Measurements from ENCODE around the gene EFCC1. TPM values are rescaled to one million over a fixed set of nuclear protein-coding genes. Genes with fewer than 3 reads are reported as not detected.

Gene EFCC1
- total RNA-seq, 2 experiments from 2014 or later: 0.16 to 0.38 TPM

DNA sequence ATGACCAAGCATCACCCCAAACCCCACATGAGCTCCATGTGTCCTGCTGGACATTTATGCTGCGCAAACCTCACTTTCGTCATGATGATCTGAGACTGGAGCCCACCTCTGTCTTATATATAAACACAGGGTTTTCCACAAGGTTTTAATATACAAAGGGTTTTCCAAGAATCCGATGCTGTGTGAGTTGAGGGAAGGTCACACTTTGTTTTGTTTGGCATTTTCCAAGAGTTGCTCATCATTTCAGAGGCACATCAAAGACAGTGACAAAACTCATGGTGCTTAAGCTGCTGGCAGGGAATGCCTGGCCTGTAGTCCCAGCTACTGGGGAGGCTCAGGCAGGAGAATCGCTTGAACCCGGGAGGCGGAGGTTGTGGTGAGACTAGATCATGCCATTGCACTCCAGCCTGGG, 20.0 kb downstream of the EFCC1 start:
- no peak overlapping the region for H3K27ac Mint-ChIP-seq
- H3K27me3 Mint-ChIP-seq: no peaks in the 10 kb centered on the region
- no peak for DNase-seq
- ChIA-PET POLR2A (interaction anchor here (0.6 to 1.6 kb wide), 4 partner anchors 8 to 193 kb away, joined by 3 to 5 read pairs (median 3); no protein-coding TSS in a partner anchor), CTCF (interaction anchor here (1.3 to 8.6 kb wide), 3 partner anchors 15 to 224 kb away, joined by 3 to 66 read pairs (median 15); no protein-coding TSS in a partner anchor)
- TF ChIP-seq, protein P1, sequence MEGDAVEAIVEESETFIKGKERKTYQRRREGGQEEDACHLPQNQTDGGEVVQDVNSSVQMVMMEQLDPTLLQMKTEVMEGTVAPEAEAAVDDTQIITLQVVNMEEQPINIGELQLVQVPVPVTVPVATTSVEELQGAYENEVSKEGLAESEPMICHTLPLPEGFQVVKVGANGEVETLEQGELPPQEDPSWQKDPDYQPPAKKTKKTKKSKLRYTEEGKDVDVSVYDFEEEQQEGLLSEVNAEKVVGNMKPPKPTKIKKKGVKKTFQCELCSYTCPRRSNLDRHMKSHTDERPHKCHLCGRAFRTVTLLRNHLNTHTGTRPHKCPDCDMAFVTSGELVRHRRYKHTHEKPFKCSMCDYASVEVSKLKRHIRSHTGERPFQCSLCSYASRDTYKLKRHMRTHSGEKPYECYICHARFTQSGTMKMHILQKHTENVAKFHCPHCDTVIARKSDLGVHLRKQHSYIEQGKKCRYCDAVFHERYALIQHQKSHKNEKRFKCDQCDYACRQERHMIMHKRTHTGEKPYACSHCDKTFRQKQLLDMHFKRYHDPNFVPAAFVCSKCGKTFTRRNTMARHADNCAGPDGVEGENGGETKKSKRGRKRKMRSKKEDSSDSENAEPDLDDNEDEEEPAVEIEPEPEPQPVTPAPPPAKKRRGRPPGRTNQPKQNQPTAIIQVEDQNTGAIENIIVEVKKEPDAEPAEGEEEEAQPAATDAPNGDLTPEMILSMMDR (IDR thresholded peaks at IDR 0.05): no peak
- no peak for ATAC-seq
- H3K36me3 Mint-ChIP-seq (ENCODE audit: low read depth): no peaks in the 10 kb centered on the region
- no peak overlapping the region for H3K4me3 Mint-ChIP-seq
- H3K4me1 Mint-ChIP-seq (ENCODE audit: low read depth): peaks cover 33% of the 10 kb centered on the region
- intact Hi-C loops (cut with micrococcal nuclease): no loop called here
- no peaks in the 10 kb centered on the region for H3K9me3 Mint-ChIP-seq

DNA sequence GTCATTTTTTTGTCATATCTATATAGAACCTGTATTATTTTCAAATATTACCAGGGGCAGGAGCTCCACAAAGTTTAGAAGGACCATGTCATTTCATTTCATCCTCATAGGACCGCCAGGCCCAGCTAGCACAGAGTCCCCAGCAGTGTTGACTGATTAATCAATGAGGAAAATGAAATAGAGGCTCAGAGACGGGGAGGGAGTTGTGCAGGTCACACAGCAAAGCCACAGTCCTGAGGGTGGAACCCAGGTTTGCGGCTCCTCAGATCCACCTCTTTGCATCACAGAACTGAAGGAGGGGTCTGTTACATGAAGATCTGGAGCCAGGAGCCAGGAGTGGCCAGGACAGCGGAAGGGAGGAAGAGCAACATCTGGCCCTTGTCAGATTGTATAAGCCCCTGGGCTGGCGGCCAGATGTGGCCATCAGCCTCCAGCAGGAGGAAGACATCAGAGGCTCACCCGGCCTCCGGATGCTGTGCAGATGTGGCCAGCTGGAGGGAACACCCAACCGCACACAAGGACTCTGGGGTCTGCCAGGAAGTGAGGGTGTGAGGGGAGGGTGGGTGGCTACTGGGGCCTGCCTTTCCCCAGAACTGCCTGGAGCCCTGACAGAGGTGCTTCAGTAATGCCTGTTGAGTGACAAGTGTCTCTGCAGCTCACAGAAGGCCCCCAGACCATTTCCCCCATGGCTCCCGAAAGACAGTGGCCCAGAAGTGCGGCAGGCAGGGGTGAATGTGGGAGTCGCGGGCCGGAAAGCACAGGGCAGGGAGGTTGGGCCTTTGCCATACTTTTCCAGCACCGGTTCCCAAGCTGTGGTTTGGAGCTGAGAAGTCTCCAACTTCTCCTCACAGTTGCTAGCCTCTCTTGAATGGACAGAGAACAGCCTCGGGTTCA, 21.3 kb downstream of the EFCC1 start:
- Mint-ChIP-seq H3K27me3 (no peaks in the 10 kb centered on the region), H3K4me3 (no peak overlapping the region), H3K36me3 (ENCODE audit: low read depth) (no peaks in the 10 kb centered on the region), H3K27ac (no peak overlapping the region), H3K4me1 (ENCODE audit: low read depth) (peaks cover 28% of the 10 kb centered on the region), H3K9me3 (no peaks in the 10 kb centered on the region)
- CTCF ChIA-PET: interaction anchor here (0.8 to 8.6 kb wide), 4 partner anchors 16 to 224 kb away, joined by 3 to 66 read pairs (median 12); no protein-coding TSS in a partner anchor
- no peak for DNase-seq
- POLR2A ChIA-PET: interaction anchor here (1.1 to 1.6 kb wide), 3 partner anchors 9 to 11 kb away, joined by 3 to 5 read pairs (median 3); no protein-coding TSS in a partner anchor
- intact Hi-C loops (cut with micrococcal nuclease): no loop called here
- ATAC-seq: no peak
- TF ChIP-seq, protein P1 (IDR thresholded peaks at IDR 0.05): no peak

DNA sequence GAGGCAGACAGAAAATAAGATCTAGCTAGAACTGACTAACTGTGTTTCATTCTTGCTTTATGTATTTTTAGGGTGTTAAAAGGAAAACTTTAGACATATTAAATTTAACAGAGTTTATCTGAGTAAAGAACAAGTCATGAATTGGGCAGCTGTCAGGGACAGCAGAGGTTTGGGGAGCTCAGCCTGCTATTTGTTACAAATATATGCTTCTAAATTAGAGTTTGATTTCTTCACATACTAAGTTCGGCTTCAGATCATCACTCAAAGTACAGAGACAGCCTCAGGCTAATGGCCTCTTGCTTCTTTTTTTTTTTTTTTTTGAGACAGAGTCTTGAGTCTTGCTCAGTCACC, 21.9 kb downstream of the EFCC1 start:
- DNase-seq (no peak), ATAC-seq (no peak)
- intact Hi-C loops (cut with micrococcal nuclease): no loop called here
- H3K27ac Mint-ChIP-seq: no peak overlapping the region
- CTCF ChIA-PET: interaction anchor here (1.1 to 8.6 kb wide), 3 partner anchors 17 to 53 kb away, joined by 9 to 66 read pairs (median 15); no protein-coding TSS in a partner anchor
- H3K4me1 Mint-ChIP-seq (ENCODE audit: low read depth): peaks cover 22% of the 10 kb centered on the region
- no peak overlapping the region for H3K4me3 Mint-ChIP-seq
- TF ChIP-seq, protein P1 (IDR thresholded peaks at IDR 0.05): no peak
- H3K27me3 Mint-ChIP-seq: no peaks in the 10 kb centered on the region
- H3K36me3 Mint-ChIP-seq (ENCODE audit: low read depth): no peaks in the 10 kb centered on the region
- POLR2A ChIA-PET: interaction anchor here (1.6 kb wide), 1 partner anchor 10 kb away, joined by 5 read pairs; no protein-coding TSS in a partner anchor
- H3K9me3 Mint-ChIP-seq: no peaks in the 10 kb centered on the region

DNA sequence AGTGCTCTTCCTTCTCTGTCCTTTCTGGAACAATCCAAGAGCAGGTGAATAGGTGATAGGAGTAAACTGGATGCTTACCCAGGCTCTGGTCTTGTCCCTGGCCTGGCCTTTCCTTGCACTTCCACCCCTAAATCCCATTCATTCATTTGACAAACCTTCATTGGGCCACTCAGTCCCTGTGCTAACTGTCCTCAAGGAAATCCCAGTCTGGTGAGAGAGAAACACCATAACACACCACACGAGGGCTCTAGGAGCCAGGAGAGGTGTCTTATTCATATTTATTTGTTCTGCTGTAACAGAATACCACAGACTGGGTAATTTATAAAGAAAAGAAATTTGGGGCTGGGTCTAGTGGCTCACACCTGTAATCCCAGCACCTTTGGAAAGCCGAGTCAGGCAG, 22.8 kb downstream of the EFCC1 start:
- TF ChIP-seq, protein P1 (IDR thresholded peaks at IDR 0.05): no peak
- Mint-ChIP-seq H3K36me3 (ENCODE audit: low read depth) (no peaks in the 10 kb centered on the region), H3K4me1 (ENCODE audit: low read depth) (peaks cover 22% of the 10 kb centered on the region), H3K4me3 (no peak overlapping the region), H3K27ac (no peak overlapping the region), H3K27me3 (no peaks in the 10 kb centered on the region), H3K9me3 (no peaks in the 10 kb centered on the region)
- DNase-seq: no peak
- POLR2A ChIA-PET: interaction anchor here (1.5 kb wide), 1 partner anchor 292 kb away, joined by 3 read pairs; a partner anchor contains a TSS
- intact Hi-C loops (cut with micrococcal nuclease): no loop called here
- no peak for ATAC-seq
- CTCF ChIA-PET: interaction anchor here (1.1 to 5.0 kb wide), 4 partner anchors 17 to 53 kb away, joined by 9 to 37 read pairs (median 30); no protein-coding TSS in a partner anchor

Data from activated CD8-positive, alpha-beta T cell treated with anti-CD3 and anti-CD28 coated beads for 36 hours (primary cell).